HG03432 (cell line): ENCODE measurements around the gene SOAT2.
"Not testable (repeated sequence)": the region's sequence is repeated elsewhere in the genome, so short reads cannot be mapped to it uniquely, and the experiment has no call there.

Source experiments
- ATAC-seq: cut with Tn5 transposase; IDR thresholded peaks from one replicate; pipeline ENCODE4 v1.9.1; 2021; ENCODE audit warnings: mild to moderate bottlenecking, moderate library complexity; ENCODE audit not compliant: unreplicated experiment

The SOAT2 gene

GRCh38 chr12:53101931-53102781, 1.1 kb upstream of the SOAT2 start:
- no peak for ATAC-seq

- no peak for ATAC-seq
Observed at GRCh38 chr12:53103860-53104305, 597 bp downstream of the SOAT2 start.

DNA sequence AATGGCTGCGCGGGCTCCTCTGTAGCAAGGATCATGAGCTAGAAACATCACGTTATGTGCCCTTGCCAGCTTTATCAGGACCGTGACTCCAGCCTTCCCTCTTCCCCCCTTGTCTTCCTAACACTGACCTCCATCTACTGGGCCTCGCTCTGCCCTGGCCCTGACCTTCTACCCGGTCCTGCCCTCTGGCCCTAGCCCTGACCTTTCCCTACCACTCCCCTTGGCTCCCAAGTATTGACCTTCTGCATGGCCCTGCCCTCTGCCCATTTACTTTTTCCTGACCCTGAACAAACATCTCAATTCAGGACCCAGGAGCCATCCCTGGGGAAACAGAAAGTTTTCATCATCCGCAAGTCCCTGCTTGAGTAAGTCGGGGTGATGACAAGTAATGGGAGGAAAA, 2.0 kb downstream of the SOAT2 start:
- ATAC-seq = no peak

DNA sequence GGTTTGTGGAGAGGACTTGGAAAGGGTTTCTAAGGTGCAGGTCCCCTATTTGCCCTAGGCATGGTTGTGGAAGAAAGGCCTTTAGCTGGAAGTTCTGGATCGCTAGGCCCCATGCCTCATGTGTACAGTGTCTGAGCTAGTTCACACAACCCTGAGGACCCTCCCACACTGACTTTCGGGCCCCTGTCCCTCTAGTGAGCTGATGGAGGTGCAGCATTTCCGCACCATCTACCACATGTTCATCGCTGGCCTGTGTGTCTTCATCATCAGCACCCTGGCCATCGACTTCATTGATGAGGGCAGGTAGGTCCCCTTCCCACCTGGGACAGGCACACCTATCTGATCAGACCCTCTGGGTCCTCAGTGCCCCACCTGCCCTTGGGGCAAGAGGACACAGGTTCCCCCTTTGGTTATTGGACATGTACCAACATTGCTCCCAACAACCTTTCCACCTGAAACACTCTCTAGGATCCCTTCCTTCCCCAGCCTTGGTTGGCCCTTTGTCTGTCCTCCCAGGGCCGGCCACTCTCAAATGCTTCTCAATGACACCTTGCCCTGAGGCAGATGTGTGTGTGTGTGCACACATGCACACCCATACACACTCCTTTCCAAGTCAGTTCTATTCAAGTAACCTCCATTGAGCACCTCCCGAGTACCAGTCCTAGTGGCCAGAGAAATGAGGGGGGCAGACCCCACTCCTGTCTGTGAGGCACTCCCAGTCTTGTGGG, 2.6 kb downstream of the SOAT2 start:
- no peak for ATAC-seq

- ATAC-seq = no peak
Observed at GRCh38 chr12:53107122-53107521, 3.8 kb downstream of the SOAT2 start.

GRCh38 chr12:53112431-53112830, 9.1 kb downstream of the SOAT2 start:
- ATAC-seq = not testable (repeated sequence)

DNA sequence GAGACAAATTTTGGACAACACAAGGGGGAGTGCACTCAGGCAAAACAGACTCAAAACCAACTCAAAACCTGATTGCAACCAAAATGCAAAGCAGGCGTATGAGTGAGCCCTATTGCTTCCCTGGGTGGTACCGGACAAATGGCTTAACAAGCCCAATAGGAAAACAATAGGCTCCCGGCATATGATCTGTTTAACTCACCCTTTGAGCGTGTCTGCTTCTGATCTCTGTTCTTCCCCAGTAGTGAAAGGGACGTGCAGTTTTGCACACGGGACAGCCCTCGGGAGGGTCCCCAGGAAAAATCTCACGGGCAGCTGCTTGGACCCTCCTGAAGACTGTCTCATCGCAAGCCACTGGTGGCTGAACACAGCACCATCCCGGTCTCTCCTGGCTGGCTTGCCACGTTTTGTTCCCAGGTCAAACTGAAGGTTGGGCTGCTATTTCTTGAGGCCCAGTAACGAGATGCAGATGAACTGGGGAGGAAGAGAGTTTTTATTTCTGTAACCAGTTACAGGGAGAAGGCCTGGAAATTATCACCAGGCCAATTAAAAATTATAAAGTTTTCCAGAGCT, 9.9 kb downstream of the SOAT2 start:
- ATAC-seq = no peak

DNA sequence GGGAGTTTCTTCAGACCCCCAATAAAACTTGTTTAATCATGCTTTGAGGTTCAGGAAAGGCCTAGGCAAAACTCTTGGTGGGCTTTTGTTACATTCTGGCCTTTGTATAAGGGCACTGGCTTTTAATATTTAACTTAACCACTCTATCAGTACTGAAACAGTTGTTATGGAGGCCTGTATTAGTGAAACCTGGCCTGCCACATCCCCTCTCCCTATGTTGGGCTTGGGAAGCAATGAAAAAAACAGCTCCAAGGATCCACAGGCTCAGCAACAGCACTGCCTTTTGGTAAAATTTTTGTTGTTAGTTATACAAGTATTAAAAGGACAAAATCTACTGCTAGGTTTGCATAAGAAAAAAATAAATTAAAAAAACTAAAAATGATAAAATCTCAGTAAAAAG, 10.7 kb downstream of the SOAT2 start:
- no peak for ATAC-seq

- no peak for ATAC-seq
Observed at GRCh38 chr12:53115112-53115890, 12.0 kb downstream of the SOAT2 start.

DNA sequence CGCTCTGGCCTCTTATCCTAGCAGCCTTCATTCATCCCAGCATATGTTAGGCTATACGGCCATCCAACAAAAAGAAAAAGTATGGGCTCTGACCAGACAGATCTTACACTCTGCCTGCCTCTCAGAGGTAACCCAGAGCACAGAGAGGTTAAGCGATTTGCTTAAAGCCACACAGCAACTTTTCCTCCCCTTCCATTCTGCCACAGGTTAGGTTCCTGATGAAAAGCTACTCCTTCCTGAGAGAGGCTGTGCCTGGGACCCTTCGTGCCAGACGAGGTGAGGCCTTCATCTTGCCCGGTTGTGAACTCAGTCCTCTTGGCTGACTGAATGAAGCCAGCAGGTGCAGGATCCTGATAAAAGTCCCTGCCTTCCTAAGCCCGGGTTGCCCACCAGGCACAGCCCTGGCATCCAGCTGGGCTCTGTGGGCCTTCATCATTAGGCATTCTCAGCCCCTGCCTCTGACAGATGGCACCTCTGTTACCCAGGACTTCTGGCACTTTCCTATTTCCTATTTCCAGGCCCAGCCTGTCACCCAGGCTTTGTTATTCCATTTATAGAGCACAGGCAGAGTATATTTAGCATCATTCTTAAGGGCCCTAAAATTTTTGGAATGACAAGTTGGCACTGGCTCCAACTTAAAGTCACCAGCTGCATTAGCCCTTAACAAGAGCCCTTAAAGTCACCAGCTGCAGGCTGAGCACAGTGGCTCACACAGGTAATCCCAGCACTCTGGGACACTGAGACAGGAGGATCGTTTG, 12.8 kb downstream of the SOAT2 start:
- ATAC-seq = no peak

DNA sequence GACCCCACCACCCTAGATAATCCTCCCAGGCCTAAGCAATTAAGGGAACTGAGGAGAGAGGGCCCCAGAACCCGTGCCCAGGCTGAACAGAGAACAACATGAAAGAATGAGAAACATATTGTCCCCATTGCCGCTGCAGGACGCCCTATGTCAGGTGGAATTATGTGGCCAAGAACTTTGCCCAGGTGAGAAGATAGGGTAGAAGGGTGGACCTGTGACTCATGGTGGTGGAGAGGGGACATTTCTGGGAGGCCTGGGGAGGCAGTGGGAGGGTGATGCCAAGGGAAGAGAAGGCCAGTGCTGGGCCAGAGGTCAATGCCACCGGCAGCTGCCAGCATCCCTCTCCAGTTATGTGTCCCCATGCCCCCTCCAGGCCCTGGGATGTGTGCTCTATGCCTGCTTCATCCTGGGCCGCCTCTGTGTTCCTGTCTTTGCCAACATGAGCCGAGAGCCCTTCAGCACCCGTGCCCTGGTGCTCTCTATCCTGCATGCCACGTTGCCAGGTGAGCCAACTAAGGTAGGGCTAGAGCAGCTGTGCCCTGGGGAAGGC, 15.5 kb downstream of the SOAT2 start:
- ATAC-seq = no peak

DNA sequence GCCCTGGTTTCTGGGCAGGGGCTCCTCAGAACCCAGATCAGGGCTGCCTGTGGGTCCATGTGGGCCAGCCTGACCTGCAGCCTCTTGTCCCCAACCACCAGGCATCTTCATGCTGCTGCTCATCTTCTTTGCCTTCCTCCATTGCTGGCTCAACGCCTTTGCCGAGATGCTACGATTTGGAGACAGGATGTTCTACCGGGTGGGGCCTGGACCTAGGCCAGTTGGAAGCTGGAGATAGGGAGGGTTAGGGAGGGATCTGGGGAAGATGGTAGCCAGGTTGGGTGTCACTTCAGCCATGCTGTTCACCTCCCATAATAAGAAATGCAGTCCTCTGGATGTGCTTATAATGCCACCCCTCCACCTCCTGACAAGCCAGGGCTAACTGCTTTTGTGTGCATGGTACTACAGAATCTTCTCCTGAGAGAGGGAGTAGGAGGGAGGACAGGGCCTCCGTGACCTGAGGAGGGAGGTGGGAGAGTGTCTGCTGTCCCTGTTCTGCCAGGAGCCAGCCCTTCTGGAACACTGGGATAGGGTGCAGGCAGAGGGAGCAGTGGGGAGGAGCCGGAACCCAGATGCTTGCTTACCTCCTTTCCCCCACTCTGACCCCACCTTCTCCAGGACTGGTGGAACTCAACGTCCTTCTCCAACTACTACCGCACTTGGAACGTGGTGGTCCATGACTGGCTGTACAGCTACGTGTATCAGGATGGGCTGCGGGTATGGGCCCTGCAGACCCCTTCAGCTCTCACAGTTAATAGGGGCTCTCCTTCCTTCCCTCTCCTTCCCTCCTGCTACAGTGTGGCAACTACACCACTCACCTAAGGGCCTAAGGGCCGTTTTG, 17.6 kb downstream of the SOAT2 start:
- no peak for ATAC-seq

- ATAC-seq = no peak
Observed at GRCh38 chr12:53122961-53123468, 19.7 kb downstream of the SOAT2 start.

DNA sequence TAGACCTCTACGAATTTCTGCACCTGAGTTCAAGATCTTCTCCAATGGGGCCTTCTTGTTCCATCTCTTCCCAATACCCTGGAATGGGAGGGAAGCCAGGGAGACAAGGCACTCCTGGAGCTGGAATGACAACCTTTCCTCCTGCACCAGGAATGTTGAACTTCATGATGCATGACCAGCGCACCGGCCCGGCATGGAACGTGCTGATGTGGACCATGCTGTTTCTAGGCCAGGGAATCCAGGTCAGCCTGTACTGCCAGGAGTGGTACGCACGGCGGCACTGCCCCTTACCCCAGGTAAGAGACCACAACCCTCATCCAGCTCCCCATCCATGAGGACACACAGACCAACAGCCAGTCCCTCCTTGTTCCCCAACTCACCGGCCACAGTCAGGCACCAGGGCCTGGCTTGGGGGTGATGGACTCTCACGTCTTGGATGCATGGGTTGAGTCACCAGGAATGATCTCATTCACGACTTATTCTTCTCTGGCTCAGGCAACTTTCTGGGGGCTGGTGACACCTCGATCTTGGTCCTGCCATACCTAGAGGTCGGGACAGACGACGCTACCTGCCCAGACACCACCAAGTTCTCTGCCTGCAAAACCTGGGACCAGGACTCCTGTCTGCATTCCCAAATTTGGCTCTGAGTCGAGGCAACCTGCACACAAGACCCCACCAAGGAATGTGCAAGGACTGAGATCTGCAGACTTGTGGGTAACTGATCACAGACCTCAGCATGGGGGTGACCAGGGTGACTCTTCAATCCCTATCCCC, 20.5 kb downstream of the SOAT2 start:
- ATAC-seq = no peak

DNA sequence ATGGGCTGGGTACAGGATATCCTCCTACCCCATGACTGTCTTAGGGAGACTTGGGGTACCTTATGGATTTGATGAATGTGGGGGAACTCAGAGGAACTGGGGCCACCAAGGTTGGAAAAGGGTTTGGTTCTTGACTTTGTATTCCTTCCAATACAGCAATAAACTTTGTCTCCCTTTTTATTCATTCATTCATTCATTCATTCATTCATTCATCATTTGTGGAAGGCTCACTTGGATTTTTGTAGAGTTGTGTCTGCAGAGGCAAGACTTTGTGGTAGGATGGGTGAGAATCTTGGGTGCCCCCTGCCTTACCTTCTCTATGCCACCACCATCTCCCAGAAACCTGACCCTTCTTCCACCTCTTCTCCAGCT, 21.1 kb downstream of the SOAT2 start:
- no peak for ATAC-seq

GRCh38 chr12:53127169-53127568, 23.9 kb downstream of the SOAT2 start:
- no peak for ATAC-seq

GRCh38 chr12:53128780-53129569, 25.7 kb downstream of the SOAT2 start:
- no peak for ATAC-seq
